ENCODE data around the gene LGALS3BP.

The LGALS3BP gene

DNA sequence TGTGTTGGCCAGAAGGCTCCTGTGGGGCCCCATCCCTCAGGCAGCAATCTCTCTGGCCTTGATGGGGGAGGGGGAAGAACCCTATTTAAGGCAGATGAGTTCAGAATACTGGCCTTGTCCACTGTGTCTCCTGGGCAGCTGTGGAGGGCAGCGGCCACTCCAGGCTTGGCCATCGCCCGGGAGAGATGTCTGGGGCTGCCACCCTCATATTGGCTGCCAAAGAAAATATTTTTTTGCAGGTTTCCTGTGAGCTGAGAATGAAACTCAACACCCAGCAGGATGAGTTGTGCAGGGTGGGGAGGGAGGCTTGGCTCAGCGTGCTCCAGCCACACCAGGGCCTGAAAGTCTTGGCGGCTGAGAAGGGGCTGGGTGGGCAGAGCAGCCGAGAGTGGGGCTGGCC is 40.1 kb downstream of the LGALS3BP start:
- no peaks in the 10 kb centered on the region for H3K4me1 Mint-ChIP-seq (ENCODE audit: low read depth)
- H3K27ac Mint-ChIP-seq, result no peak overlapping the region
- DNase-seq, result no peak
- no peaks in the 10 kb centered on the region for H3K36me3 Mint-ChIP-seq (ENCODE audit: low read depth)
- peaks cover 7% of the 10 kb centered on the region for H3K27me3 Mint-ChIP-seq
- H3K9me3 Mint-ChIP-seq, result no peaks in the 10 kb centered on the region
- H3K4me3 Mint-ChIP-seq, result no peak overlapping the region

DNA sequence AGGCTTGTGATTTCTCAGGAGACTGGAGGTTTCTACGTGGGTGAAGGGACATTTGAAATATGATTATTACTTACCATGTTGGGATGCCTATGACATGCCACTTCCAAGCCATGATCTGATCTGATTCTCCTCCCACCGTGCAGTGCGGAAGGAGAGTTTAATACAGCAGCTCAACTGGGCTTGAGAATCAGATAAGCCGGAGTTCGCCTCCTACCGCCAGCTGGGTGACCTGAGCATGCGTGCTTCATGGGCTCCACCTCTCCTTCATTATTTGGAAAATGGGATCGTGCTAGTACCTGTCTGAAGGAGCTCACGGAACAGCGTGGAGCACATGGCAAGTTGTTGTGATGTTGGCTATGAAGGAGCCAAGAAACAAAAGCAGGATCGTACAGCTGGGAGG is 42.2 kb downstream of the LGALS3BP start:
- H3K27me3 Mint-ChIP-seq, result peaks cover 3% of the 10 kb centered on the region
- H3K4me1 Mint-ChIP-seq (ENCODE audit: low read depth), result peaks cover 11% of the 10 kb centered on the region
- DNase-seq, result no peak
- H3K4me3 Mint-ChIP-seq, result no peak overlapping the region
- no peak overlapping the region for H3K27ac Mint-ChIP-seq
- no peaks in the 10 kb centered on the region for H3K36me3 Mint-ChIP-seq (ENCODE audit: low read depth)
- H3K9me3 Mint-ChIP-seq, result no peaks in the 10 kb centered on the region

DNA sequence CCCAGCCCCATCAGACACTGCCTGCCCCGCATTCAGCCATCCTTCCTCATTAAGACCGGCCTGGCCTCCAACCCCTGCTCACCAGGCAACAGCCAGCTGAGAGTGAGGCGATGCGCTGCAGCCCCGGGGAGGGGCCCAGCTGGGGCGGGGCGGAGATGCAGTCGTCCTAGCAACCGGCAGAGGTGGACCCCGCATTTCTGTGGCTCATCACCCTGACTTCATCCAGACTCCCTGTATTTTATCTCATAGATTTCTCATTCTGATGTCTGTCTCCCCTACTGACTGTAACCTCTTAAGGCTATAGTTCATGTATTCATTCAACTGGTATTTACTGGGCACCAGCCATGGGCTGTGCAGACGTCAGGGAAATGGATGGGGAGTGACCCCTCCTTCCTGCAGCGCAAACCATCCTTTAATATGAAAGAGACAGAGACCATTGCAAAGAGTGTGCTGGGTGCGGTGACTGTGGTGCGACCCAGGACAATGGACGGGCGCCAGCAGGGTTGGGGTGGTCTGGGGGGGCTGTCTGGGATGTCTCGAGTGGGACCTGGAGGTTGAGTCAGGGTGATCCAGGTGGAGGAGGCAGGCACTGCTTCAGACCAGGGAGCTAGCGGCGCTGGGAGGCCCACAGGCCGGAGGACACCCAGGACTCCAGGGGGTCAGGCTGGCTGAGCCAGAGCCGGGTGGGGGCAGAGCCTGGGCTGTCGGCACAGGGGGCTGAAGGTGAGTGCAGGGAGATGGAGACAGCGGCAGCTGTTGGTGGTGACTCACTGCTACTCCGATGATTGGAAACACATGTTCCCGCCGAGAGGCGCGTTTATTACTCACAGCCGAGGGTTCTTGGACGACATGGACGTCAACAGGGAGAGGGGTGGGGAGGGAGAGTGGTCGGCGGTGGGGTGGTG is 44.1 kb downstream of the LGALS3BP start:
- H3K4me3 Mint-ChIP-seq, result no peak overlapping the region
- H3K9me3 Mint-ChIP-seq, result no peaks in the 10 kb centered on the region
- no peaks in the 10 kb centered on the region for H3K36me3 Mint-ChIP-seq (ENCODE audit: low read depth)
- peaks cover 3% of the 10 kb centered on the region for H3K27me3 Mint-ChIP-seq
- DNase-seq, result no peak
- H3K27ac Mint-ChIP-seq, result no peak overlapping the region
- H3K4me1 Mint-ChIP-seq (ENCODE audit: low read depth), result peaks cover 11% of the 10 kb centered on the region

DNA sequence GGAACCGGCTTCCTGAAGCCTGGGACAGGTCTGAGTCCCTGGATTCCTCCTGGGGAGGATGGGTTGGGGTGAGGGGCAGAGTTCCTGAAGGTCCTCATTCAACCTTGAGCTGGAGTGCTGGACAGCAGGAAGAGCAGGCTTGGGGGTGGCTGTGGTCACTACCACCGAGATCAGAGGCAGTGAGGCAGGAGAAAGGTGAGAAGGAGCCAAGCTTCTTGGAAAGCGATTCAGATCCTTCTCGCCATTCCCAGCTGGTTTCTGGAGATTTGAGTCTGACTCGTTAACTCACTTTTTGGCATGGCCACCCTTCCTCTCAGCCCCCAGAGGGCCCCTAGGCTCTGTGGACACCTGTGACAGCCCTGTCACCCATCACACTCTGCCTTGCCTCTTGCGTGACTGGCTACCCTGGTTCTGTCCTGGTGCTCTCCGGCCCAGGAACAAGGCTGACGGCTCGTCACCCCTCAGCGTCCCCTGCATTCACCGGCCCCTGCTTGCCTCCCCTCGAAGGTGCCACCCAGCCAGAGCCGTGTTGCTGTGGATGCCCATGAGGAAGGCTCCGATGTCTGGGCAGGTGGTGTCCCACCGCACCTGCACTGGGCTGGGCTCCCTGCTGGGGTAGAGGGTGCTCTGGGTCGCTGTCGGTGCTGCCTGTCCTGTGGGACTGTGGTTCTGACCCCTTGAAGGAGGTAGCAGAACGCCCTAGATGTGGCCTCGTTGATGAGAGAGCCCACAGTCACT is 44.9 kb downstream of the LGALS3BP start:
- peaks cover 11% of the 10 kb centered on the region for H3K4me1 Mint-ChIP-seq (ENCODE audit: low read depth)
- no peak for DNase-seq
- no peaks in the 10 kb centered on the region for H3K36me3 Mint-ChIP-seq (ENCODE audit: low read depth)
- no peak overlapping the region for H3K27ac Mint-ChIP-seq
- H3K27me3 Mint-ChIP-seq, result peaks cover 3% of the 10 kb centered on the region
- H3K9me3 Mint-ChIP-seq, result no peaks in the 10 kb centered on the region
- no peak overlapping the region for H3K4me3 Mint-ChIP-seq

DNA sequence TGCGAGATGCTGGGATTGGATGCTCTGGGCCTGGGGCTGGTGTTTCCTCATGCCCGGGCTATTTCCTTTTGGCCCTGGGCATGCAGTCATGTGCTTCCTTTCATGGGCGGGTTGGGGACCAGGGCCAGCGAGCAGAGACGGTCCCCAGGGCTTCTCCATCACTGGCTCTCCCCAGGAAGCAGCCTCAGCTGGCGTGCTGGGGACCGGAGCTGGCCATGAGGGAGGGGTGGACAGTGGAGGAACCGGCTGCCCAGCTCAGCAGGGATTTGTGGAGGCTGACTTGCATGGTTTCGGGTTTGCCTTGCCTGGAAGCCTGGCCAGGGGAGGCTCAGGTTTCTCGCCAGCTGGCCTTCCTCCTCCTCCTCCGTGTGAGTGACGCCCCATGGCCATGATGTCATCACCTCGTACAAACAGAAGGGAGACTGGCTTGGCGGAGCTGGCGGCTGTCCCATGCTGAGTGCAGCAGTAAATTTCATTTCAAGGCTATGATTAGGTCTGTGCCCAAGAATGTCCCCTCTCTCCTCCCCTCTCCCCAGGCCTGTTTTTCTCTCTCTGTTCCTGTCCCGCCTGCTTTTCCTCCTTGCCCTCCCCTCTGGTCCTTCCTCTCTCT is 45.7 kb downstream of the LGALS3BP start:
- Mint-ChIP-seq H3K9me3 (no peaks in the 10 kb centered on the region), H3K27ac (no peak overlapping the region), H3K27me3 (peaks cover 3% of the 10 kb centered on the region), H3K4me1 (ENCODE audit: low read depth) (peaks cover 11% of the 10 kb centered on the region), H3K4me3 (no peak overlapping the region), H3K36me3 (ENCODE audit: low read depth) (no peaks in the 10 kb centered on the region)
- DNase-seq, result no peak

DNA sequence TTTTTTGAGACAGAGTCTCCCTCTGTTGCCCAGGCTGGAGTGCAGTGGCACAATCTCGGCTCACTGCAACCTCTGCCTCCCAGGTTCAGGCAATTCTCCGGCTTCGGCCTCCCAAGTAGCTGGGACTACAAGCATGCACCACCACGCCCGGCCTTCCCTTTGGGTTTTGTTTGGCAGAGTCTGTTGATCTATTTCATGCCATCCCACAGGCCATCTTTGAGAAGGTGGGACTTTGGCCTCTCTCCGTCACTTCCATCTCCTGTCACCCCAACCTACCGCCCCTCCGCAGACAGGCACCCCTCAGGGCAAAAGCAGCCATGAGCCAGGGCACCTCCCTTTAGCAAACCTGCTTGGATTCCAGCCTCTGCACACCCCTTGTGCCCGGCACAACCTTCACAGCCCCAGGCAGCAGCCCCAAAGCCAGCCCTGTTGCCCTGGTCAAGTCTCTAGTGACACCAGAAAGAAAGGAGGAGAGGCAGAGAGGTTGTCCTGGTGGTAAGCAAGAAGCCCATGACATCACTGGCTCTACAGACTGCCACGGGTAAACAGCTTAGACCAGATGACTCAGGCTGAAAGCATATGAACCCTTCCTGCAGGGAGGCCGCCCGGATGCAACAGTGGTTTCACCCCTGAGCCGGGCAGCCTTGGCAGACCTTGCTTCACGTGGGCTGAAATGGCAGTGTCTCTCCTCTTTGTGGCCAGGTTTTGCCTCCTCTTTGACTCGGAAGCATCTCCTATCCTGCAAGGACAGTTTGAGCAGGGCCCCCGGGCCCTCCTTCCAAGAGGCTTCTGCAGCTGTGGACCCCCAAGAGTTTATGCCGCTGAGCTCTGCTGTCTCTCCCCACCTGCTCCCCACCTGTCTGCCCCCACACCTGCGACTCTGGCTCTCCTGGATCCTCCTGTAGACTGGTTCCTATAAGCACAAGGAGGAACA is 46.4 kb downstream of the LGALS3BP start:
- Mint-ChIP-seq H3K9me3 (no peaks in the 10 kb centered on the region), H3K4me1 (ENCODE audit: low read depth) (peaks cover 11% of the 10 kb centered on the region), H3K4me3 (no peak overlapping the region), H3K36me3 (ENCODE audit: low read depth) (no peaks in the 10 kb centered on the region), H3K27me3 (peaks cover 3% of the 10 kb centered on the region), H3K27ac (peak overlapping the region; percentile 64)
- DNase-seq, result peak; percentile 58

DNA sequence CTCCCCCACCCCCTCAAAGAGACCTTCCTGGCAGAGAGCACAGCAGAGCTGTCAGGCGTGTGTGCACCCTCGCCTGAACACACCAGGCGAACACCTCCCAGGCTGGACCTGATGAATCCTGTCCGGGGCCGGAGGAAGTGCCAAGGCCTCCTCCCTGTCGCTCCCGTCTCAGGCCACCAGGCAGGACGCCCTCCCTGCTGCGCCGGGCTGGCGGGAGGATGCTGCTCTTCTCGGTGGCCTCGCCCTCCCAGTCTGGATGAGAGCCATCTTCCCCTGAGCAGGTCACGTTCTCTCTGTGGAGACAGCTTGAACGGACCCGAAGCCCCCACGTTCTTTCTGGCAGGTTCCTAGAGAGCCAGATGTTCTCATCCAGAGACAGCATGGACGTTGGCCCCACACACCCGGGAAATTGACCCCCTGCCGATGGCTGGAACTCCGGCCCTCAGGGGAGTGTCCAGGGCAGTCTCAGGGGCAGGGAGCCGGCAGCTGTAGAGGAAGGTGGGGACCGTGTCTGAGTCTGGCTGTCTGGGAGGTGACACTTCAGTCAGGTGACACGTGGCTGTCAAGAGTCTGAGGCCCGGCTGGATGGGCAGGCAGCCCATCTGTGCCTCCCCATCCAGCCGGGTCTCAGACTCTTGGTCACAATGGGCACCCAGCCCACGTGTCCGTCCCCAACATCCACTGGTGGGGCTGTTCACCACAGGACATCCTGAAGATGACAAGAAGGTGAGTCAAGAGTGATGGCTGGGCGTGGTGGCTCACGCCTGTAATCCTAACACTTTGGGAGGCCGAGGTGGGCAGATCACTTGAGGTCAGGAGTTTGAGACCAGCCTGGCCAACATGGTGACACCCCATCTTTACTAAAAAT is 49.6 kb downstream of the LGALS3BP start:
- Mint-ChIP-seq H3K9me3 (no peaks in the 10 kb centered on the region), H3K36me3 (ENCODE audit: low read depth) (no peaks in the 10 kb centered on the region), H3K4me3 (no peak overlapping the region), H3K27me3 (peaks cover 12% of the 10 kb centered on the region), H3K4me1 (ENCODE audit: low read depth) (peaks cover 11% of the 10 kb centered on the region), H3K27ac (no peak overlapping the region)
- no peak for DNase-seq

DNA sequence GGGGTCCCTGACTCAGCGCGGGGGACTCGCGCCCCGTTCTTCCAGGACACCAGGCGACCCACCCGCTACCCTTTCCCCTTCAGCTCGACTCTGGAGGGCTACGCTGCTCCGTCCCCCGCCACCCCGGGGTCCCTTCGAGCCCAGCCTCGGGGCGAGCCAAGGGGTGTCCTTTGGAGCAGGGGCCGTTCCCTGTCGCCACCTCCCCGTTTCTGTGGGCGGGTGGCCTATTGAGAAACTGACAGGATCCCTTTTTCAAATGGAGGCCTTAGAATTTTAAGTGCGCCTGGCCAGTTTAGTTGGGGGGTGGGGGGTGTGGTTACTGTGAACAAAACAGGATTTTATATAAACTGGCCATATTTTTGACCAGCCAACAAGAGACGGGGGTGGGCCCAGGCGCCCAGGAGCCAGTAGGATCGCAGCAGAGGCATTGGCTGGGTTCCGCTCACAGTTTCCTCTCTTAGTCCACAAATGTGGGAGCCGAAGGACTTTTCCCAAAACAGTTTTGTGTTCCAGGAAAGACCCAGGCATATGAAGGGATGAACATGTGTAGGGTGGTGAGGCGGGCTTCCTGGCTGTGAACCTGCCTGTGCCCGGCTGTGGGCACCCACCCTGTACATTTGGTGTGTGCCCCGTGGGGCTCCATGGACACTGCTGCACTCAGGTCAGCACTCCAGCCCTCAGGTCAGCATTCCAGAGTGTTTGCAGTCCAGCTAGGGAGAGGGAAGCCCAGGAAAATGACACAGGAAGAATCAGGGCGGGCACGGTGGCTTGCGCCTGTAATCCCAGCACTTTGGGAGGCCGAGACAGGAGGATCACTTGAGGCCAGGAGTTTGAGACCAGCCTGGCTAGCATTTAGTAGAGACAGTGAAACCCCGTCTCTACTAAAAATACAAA is 53.8 kb downstream of the LGALS3BP start:
- Mint-ChIP-seq H3K27me3 (peaks cover 24% of the 10 kb centered on the region), H3K4me1 (ENCODE audit: low read depth) (peaks cover 13% of the 10 kb centered on the region), H3K4me3 (no peak overlapping the region), H3K36me3 (ENCODE audit: low read depth) (no peaks in the 10 kb centered on the region), H3K27ac (no peak overlapping the region), H3K9me3 (no peaks in the 10 kb centered on the region)
- peak; percentile 41 for DNase-seq

DNA sequence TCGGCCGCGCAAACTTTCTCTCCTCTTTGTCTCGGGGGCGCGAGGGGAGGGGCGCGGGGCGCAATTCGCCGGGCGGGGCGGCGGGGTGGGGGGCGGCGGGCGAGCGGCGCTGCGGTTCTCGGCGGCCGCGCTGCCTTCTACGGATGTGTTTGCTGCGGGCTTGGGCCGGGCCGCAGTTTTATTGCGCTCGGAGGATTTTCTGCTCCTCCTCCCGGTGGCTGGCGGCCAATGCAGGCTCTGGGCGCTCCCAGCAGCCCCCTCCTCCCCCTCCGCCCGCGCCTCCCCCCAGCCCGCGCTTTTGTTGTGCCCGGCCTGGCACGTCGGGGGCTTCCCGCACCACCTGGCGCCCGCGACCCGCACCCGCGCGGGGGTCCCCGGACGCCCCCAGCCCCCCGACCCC is 54.5 kb downstream of the LGALS3BP start, which contains the start of gene TIMP2:
TSS of gene TIMP2 (minus strand) at position 154 of the 400 bp plus-strand sequence. CDS start 299 bp downstream, outside the sequence.
- Mint-ChIP-seq H3K36me3 (ENCODE audit: low read depth) (no peaks in the 10 kb centered on the region), H3K9me3 (no peaks in the 10 kb centered on the region), H3K27me3 (peaks cover 24% of the 10 kb centered on the region), H3K27ac (no peak within 1 kb of the TSS), H3K4me1 (ENCODE audit: low read depth) (peaks cover 13% of the 10 kb centered on the region), H3K4me3 (peak within 1 kb of the TSS; percentile 57)
- DNase-seq, result peak; percentile 74

DNA sequence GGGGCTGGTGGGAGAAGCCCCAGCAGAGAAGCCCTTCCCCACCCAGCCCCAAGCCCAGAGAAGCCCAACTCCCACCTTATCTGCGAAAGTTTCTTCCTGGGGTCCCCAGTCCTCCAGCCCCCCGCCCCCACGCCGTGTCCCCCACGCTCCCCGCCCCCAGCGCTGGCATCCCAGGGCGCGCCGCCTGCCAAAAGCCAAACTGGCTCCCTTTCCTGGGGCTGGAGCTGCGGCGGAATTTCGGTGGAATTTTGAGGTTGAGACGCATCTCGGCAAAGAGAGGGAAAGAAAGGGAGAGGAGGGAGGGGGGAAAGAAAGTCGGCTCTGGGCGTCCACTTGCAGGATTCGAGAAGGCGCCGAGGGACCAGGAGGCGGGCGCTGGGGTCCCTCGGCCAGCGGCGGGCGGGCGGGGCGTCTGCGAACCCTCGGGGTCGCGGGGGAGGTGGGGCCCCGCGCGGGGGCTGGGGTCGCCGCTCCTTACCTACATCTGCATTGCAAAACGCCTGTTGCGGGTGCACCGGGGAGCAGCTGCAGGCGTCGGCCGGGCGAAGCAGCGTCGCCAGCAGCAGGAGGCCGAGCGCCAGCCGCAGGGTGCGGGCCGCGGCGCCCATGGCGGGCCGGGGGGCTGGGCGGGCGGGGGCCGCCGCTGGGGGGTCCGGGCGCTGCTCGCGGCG is 55.1 kb downstream of the LGALS3BP start:
- no peak for DNase-seq
- H3K36me3 Mint-ChIP-seq (ENCODE audit: low read depth), result no peaks in the 10 kb centered on the region
- H3K4me3 Mint-ChIP-seq, result peak overlapping the region; percentile 29
- H3K9me3 Mint-ChIP-seq, result no peaks in the 10 kb centered on the region
- H3K4me1 Mint-ChIP-seq (ENCODE audit: low read depth), result peaks cover 13% of the 10 kb centered on the region
- H3K27me3 Mint-ChIP-seq, result peaks cover 24% of the 10 kb centered on the region
- no peak overlapping the region for H3K27ac Mint-ChIP-seq

DNA sequence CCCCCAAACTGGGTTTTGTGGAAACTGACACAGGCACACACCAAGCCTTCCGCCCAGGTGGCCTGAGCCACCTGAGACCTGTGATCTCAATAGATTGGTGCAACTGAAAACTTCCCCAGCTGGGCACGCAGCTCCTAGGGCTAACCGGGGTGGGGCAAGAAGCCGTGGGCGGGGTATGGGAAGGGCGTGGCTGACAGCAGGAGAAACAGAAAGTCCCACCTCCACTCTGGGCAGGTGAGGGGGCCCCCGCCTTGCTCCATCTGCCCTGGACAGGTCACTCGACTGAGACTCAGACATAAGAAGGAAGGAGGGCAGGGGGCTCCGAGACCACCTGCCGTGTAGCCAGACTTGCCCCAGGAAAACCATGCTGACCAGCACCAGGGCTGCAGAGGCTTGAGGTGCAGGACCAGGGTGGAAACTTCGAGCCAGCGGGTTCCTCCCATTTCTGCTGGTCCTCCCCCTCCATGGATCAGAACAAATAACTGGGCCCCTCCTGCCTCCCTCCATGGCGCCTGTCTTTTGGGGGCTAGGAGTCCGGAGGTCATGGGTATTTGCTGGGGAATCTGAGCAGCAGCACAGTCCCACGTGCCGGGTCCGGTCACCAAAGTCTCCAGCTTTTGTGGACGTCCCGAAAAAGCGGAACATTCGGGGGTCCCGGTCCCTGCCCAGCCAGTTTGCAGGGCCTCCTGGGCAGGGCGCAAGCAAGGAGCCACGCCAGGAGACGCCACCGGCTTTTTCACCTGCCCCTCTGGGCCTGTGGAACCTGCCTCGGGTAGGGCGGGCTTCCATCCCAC is 55.9 kb downstream of the LGALS3BP start:
- Mint-ChIP-seq H3K27ac (peak overlapping the region; percentile 57), H3K4me3 (peak overlapping the region; percentile 57), H3K4me1 (ENCODE audit: low read depth) (peaks cover 13% of the 10 kb centered on the region), H3K36me3 (ENCODE audit: low read depth) (no peaks in the 10 kb centered on the region), H3K9me3 (no peaks in the 10 kb centered on the region), H3K27me3 (peaks cover 24% of the 10 kb centered on the region)
- peak; percentile 61 for DNase-seq

Data from activated T-cell treated with anti-CD3 and anti-CD28 coated beads, Interleukin-2, amount 50 U/mL, for 24 hours (primary cell).